Measurements from ENCODE around the gene BCL11B. TPM values are rescaled to one million over a fixed set of nuclear protein-coding genes. Genes with fewer than 3 reads are reported as not detected.

Gene BCL11B
- total and polyA plus RNA-seq, 4 donors: 0.04 to 0.42 (median 0.16) TPM

DNA sequence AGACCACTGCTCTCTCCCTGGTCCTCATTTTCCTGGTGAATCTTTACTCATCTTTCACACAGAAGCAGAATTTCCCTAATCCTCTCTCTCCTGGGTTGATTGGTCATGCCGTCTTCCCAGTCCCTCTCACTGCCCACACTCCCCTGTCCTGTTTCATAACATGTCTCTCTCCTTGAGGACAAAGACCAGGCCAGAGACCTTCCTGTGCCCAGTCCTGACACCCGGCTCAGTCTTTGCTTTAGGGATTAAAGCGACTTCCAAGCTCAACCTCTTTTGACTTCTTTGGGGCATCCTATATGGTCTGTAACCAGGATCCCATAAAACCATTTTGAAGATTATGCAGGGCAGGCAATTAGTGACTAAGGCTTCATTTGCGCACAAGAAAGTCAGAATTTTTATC lies 105.5 kb downstream of the BCL11B start:
- Histone ChIP-seq H3K36me3 (ENCODE audit: control insufficient read depth in 4 of 4, insufficient read depth in 3 of 4, low read depth in 1 of 4, low read length in 3 of 4) (no peaks in the 10 kb centered on the region), H3K4me3 (ENCODE audit: low read depth in 1 of 3, low read length in 3 of 3) (no peak overlapping the region), H3K9me3 (ENCODE audit: control insufficient read depth in 4 of 4, low read length in 3 of 4) (no peaks in the 10 kb centered on the region), H3K27me3 (ENCODE audit: control insufficient read depth in 4 of 4, insufficient read depth in 4 of 4, low read length in 3 of 4) (peaks cover 0 to 6% (median 0%) of the 10 kb centered on the region in 4 donors), H3K4me1 (ENCODE audit: control insufficient read depth in 4 of 4, insufficient read depth in 4 of 4, low read length in 3 of 4) (no peaks in the 10 kb centered on the region), H3K27ac (ENCODE audit: low read depth in 1 of 2, low read length in 2 of 2) (no peak overlapping the region), H3K9ac (ENCODE audit: low read depth in 1 of 2, low read length in 2 of 2) (no peak overlapping the region)
- DNase-seq (ENCODE audit: low spot score): no peak
- TF ChIP-seq, protein P1, sequence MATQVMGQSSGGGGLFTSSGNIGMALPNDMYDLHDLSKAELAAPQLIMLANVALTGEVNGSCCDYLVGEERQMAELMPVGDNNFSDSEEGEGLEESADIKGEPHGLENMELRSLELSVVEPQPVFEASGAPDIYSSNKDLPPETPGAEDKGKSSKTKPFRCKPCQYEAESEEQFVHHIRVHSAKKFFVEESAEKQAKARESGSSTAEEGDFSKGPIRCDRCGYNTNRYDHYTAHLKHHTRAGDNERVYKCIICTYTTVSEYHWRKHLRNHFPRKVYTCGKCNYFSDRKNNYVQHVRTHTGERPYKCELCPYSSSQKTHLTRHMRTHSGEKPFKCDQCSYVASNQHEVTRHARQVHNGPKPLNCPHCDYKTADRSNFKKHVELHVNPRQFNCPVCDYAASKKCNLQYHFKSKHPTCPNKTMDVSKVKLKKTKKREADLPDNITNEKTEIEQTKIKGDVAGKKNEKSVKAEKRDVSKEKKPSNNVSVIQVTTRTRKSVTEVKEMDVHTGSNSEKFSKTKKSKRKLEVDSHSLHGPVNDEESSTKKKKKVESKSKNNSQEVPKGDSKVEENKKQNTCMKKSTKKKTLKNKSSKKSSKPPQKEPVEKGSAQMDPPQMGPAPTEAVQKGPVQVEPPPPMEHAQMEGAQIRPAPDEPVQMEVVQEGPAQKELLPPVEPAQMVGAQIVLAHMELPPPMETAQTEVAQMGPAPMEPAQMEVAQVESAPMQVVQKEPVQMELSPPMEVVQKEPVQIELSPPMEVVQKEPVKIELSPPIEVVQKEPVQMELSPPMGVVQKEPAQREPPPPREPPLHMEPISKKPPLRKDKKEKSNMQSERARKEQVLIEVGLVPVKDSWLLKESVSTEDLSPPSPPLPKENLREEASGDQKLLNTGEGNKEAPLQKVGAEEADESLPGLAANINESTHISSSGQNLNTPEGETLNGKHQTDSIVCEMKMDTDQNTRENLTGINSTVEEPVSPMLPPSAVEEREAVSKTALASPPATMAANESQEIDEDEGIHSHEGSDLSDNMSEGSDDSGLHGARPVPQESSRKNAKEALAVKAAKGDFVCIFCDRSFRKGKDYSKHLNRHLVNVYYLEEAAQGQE (IDR thresholded peaks at IDR 0.05): no peak
- TF ChIP-seq RXRA (IDR thresholded peaks at IDR 0.05): no peak
- WGBS: 80% methylated on average over 4 of the region's 4 CpGs

DNA sequence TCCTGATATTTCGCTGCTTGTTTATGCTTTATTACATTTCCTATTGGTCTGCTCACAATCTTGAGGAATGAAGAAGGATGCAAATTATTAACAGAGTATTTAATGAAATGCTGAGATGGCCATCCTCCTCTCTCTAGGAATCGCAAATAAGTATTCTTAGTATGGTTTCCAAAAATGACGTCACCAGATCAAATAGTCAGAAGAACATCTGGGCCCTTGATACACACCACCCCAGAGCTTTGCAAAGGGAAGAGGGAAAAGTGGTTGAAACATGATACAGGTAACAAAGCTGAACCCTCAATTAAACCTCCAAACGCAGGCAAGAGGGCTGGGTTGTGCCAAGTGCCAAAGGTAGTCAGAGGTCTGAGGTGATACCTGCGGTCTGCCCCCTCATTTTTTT lies 107.3 kb downstream of the BCL11B start:
- no peak for DNase-seq (ENCODE audit: low spot score)
- Histone ChIP-seq H3K4me1 (ENCODE audit: control insufficient read depth in 4 of 4, insufficient read depth in 4 of 4, low read length in 3 of 4) (no peaks in the 10 kb centered on the region), H3K36me3 (ENCODE audit: control insufficient read depth in 4 of 4, insufficient read depth in 3 of 4, low read depth in 1 of 4, low read length in 3 of 4) (no peaks in the 10 kb centered on the region), H3K9me3 (ENCODE audit: control insufficient read depth in 4 of 4, low read length in 3 of 4) (no peaks in the 10 kb centered on the region), H3K27me3 (ENCODE audit: control insufficient read depth in 4 of 4, insufficient read depth in 4 of 4, low read length in 3 of 4) (peaks cover 0 to 6% (median 0%) of the 10 kb centered on the region in 4 donors), H3K27ac (ENCODE audit: low read depth in 1 of 2, low read length in 2 of 2) (no peak overlapping the region), H3K9ac (ENCODE audit: low read depth in 1 of 2, low read length in 2 of 2) (no peak overlapping the region), H3K4me3 (ENCODE audit: low read depth in 1 of 3, low read length in 3 of 3) (no peak overlapping the region)
- WGBS: 74% methylated on average over 5 of the region's 5 CpGs
- TF ChIP-seq NR2F2 (IDR thresholded peaks at IDR 0.05): no peak
- no peak for TF ChIP-seq JUND (IDR thresholded peaks at IDR 0.05)
- TF ChIP-seq, protein P2, sequence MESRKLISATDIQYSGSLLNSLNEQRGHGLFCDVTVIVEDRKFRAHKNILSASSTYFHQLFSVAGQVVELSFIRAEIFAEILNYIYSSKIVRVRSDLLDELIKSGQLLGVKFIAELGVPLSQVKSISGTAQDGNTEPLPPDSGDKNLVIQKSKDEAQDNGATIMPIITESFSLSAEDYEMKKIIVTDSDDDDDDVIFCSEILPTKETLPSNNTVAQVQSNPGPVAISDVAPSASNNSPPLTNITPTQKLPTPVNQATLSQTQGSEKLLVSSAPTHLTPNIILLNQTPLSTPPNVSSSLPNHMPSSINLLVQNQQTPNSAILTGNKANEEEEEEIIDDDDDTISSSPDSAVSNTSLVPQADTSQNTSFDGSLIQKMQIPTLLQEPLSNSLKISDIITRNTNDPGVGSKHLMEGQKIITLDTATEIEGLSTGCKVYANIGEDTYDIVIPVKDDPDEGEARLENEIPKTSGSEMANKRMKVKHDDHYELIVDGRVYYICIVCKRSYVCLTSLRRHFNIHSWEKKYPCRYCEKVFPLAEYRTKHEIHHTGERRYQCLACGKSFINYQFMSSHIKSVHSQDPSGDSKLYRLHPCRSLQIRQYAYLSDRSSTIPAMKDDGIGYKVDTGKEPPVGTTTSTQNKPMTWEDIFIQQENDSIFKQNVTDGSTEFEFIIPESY (IDR thresholded peaks at IDR 0.05): no peak
- TF ChIP-seq HNF4A (conservative IDR thresholded peaks at IDR 0.05): no peak
- TF ChIP-seq GABPA (IDR thresholded peaks at IDR 0.05 in 1 of 2, conservative IDR thresholded peaks at IDR 0.05 in 1 of 2): no peak
- no peak for TF ChIP-seq EGR1 (IDR thresholded peaks at IDR 0.05; ENCODE audit: low read depth in 2 of 2)
- TF ChIP-seq, protein P3, sequence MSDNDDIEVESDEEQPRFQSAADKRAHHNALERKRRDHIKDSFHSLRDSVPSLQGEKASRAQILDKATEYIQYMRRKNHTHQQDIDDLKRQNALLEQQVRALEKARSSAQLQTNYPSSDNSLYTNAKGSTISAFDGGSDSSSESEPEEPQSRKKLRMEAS (IDR thresholded peaks at IDR 0.05): no peak
- TF ChIP-seq FOXA1 (IDR thresholded peaks at IDR 0.05): no peak
- TF ChIP-seq TAF1 (conservative IDR thresholded peaks at IDR 0.05): no peak
- TF ChIP-seq YY1 (IDR thresholded peaks at IDR 0.05): no peak
- no peak for TF ChIP-seq HNF4G (IDR thresholded peaks at IDR 0.05)
- TF ChIP-seq, protein P4, sequence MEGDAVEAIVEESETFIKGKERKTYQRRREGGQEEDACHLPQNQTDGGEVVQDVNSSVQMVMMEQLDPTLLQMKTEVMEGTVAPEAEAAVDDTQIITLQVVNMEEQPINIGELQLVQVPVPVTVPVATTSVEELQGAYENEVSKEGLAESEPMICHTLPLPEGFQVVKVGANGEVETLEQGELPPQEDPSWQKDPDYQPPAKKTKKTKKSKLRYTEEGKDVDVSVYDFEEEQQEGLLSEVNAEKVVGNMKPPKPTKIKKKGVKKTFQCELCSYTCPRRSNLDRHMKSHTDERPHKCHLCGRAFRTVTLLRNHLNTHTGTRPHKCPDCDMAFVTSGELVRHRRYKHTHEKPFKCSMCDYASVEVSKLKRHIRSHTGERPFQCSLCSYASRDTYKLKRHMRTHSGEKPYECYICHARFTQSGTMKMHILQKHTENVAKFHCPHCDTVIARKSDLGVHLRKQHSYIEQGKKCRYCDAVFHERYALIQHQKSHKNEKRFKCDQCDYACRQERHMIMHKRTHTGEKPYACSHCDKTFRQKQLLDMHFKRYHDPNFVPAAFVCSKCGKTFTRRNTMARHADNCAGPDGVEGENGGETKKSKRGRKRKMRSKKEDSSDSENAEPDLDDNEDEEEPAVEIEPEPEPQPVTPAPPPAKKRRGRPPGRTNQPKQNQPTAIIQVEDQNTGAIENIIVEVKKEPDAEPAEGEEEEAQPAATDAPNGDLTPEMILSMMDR (IDR thresholded peaks at IDR 0.05; ENCODE audit: low read depth, low read length, missing input control): no peak
- no peak for TF ChIP-seq RAD21 (IDR thresholded peaks at IDR 0.05)
- TF ChIP-seq, protein P1 (IDR thresholded peaks at IDR 0.05): no peak

Measured in liver (tissue), 9 donors.